GM12873 (cell line): Measurements from ENCODE around the gene SCGB3A1.

ENCODE experiments used
- TF ChIP-seq, protein P1 (sequence below): IDR thresholded peaks from 2 replicates; pipeline ENCODE4 v1.5.1; 2012; ENCODE audit warnings: low read depth, mild to moderate bottlenecking, moderate library complexity, low read length, control low read depth; ENCODE audit not compliant: insufficient read depth; ENCODE audit errors: missing control alignments

Gene SCGB3A1

DNA sequence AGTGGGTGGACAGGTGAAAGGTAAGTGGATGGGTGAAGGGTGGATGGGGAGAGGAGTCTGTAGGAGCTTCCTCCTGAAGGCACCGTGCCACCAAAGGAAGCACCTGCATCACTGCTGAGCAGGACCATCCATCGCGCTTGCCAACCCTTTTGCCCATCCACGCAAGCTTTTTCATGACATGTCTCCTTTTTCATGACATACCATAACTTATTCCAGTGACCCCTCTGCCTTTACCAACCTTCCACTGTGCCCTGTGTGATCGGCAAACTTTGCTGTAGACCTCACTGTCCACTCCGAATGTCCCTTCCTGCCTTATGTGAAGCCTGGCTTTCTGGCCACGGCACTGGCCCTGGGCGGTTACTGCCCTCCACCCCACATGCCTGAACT lies 44.7 kb upstream of the SCGB3A1 start:
- TF ChIP-seq, protein P1, sequence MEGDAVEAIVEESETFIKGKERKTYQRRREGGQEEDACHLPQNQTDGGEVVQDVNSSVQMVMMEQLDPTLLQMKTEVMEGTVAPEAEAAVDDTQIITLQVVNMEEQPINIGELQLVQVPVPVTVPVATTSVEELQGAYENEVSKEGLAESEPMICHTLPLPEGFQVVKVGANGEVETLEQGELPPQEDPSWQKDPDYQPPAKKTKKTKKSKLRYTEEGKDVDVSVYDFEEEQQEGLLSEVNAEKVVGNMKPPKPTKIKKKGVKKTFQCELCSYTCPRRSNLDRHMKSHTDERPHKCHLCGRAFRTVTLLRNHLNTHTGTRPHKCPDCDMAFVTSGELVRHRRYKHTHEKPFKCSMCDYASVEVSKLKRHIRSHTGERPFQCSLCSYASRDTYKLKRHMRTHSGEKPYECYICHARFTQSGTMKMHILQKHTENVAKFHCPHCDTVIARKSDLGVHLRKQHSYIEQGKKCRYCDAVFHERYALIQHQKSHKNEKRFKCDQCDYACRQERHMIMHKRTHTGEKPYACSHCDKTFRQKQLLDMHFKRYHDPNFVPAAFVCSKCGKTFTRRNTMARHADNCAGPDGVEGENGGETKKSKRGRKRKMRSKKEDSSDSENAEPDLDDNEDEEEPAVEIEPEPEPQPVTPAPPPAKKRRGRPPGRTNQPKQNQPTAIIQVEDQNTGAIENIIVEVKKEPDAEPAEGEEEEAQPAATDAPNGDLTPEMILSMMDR, result no peak

GRCh38 chr5:180633283-180634177 lies 42.2 kb upstream of the SCGB3A1 start:
- TF ChIP-seq, protein P1, result no peak

DNA sequence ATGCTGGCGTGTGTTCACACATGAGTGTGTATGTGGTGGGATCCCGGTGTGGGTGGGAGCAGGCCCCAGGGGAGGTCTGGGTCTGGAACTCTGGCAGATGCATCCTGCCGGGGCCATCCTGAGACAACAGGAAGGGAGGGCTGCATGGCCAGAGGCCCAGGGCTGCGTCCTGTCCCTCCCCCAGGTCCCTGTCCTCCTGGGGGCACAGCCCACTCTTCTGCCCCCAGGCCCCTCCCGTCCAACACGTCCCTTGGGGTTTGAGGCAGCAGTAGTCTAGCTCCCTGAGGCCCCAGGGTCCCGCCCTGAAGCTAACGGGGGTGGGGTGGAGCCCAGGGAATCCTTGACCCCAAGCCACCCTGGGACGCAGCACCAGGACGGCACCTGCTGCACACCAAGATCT lies 41.5 kb upstream of the SCGB3A1 start:
- TF ChIP-seq, protein P1, result no peak

DNA sequence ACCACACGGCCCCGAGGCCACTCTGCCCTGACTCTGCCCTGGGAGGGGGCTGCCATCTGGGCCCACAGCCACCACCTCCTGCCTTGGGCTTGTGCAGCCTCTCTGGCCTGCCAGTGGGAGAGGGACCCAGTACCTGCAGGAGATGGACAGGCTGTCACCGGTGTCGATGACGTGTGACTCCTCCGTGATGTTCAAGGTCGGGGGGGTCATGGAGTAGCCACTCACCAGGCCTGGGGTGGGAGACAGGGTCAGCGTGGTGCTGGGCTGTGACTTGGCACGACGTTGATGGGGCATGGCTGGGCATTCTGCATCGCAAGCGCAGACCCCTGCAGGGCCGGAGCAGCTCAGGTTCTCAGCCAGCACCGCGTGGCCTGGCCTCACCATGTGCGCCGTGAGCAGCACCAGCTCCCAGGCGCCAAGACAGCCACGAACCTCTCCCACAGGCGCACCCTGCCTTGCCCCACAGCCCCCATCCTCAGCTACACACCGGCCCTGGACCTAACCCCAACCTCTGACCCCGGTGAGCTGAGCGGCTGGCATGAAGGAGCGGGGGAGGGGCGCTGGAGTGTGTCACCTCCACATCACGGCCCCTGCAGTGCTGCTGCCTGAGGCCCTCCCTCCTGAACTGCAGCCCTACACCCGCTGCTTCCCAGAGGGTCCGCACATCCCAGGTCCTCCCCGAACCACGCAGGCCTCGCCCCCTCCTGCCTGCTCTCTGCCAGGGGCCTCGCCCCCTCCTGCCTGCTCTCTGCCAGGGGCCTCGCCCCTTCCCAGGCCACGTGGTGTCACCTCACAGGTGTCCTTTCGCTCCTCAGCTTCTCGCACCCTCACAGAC lies 40.5 kb upstream of the SCGB3A1 start:
- TF ChIP-seq, protein P1, result no peak

DNA sequence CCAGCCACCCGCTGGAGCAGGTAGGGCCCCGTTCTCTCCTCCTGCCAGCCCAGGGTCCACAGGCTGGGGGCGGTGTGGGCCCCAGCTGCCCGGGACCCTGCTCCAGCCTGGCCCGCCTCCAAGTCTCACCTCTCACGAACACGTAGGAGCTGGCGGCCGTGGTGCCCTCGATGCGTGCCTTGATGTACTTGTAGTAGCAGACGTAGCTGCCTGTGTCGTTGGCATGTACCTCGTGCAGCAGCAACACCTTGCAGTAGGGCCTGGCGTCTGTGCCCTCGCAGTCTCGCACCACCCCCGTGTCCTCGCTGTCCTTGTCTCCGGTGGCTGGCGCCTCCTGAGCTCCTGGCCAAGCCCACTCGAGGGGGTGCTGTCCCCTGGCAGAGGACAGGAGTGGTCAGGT lies 39.1 kb upstream of the SCGB3A1 start:
- TF ChIP-seq, protein P1, result no peak

DNA sequence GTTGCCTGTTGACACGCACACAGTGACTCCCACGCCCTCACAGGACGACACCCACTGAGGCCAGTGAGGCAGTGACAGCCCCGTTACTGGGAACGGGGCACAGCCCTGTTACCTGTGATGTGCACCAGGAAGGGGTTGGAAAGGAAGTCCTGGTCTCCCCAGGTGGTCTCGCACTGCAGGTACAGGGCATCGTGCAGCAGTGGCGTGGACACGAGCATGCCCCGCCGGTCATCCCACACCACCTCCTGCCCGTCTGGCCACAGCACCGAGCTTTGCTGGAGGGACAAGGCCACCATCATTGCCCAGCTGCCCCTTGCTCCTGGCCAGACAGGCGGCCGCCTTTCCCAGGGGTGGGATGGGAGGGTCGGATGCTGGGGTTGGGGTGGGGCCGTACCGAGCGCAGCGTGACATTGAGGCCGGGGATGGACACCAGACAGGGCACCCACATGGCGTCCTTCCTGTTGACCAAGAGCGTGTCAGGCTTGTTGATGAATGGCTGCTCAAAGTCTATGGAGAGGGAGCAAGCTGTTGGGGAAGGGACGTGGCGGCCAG lies 38.6 kb upstream of the SCGB3A1 start:
- TF ChIP-seq, protein P1, result no peak
